HG02763 (cell line): Measurements from ENCODE around the gene ARHGEF7.
"Not testable (repeated sequence)": the region's sequence is repeated elsewhere in the genome, so short reads cannot be mapped to it uniquely, and the experiment has no call there.

Experiments
- ATAC-seq: cut with Tn5 transposase; IDR thresholded peaks from one replicate; pipeline ENCODE4 v1.9.1; 2021; ENCODE audit warnings: mild to moderate bottlenecking, moderate library complexity; ENCODE audit not compliant: unreplicated experiment

ARHGEF7 gene

DNA sequence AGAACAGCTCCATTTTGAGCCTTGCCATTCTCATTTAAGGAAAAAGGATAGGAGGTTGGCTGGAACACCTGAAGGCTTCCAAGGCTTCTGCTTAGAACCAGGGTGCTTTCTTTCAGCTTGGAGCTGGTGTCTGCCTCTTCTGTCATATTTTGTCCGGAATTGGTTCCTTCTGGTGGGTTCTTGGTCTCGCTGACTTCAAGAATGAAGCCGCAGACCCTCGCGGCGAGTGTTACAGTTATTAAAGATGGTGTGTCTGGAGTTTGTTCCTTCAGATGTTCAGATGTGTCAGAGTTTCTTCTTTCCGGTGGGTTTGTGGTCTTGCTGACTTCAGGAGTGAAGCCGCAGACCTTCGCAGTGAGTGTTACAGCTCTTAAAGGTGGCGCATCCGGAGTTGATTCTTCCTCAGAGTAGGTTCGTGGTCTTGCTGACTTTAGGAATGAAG, 74.0 kb downstream of the ARHGEF7 start:
- ATAC-seq = not testable (repeated sequence)

GRCh38 chr13:111189516-111189915, 74.4 kb downstream of the ARHGEF7 start:
- not testable (repeated sequence) for ATAC-seq

DNA sequence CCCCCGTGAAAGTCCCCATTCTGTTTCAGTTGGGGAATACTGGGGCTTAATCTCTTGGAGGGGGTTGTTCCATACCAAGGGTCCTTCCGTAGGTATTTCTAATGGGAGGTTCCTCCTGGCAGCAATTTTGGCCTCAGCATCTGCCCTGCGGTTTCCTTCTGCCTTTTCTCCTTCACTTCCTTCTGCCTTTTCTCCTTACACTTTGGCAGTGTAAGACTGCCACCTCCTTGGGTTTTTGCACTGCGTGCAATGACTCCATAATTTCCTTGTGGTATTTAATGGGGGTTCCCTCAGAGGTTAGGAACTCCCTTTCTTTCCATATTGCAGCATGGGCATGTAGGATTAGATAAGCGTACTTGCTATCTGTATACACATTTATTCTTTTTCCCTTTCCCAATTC, 78.1 kb downstream of the ARHGEF7 start:
- not testable (repeated sequence) for ATAC-seq

GRCh38 chr13:111194651-111195050, 79.5 kb downstream of the ARHGEF7 start:
- not testable (repeated sequence) for ATAC-seq

GRCh38 chr13:111198732-111199378, 83.7 kb downstream of the ARHGEF7 start:
- not testable (repeated sequence) for ATAC-seq

GRCh38 chr13:111201304-111201940, 86.3 kb downstream of the ARHGEF7 start:
- no peak for ATAC-seq

- ATAC-seq = no peak
Measured at GRCh38 chr13:111202156-111202621, 87.1 kb downstream of the ARHGEF7 start.

DNA sequence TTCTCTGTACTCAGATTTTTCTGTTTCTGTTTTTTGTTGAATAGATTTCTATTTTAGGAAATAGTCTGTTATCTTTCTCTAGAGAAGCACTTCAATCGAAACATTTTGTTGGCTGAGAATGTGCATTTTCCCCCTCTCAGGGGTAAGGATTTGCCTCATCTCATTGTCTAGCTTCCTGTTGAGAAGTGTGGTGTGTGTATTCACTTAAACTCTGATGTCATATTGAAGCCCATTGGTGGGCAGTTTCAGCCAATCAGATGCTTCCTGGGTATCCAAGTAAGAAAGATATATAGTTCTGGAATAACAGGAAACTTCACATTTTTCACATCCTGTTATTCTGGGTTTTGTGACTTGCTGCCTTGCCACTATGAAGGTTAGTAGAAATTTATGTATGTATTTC, 87.6 kb downstream of the ARHGEF7 start:
- no peak for ATAC-seq

- no peak for ATAC-seq
Measured at GRCh38 chr13:111203736-111204389, 88.8 kb downstream of the ARHGEF7 start.

GRCh38 chr13:111204438-111205177, 89.5 kb downstream of the ARHGEF7 start:
- no peak for ATAC-seq

- no peak for ATAC-seq
Measured at GRCh38 chr13:111206148-111206547, 91.0 kb downstream of the ARHGEF7 start.

DNA sequence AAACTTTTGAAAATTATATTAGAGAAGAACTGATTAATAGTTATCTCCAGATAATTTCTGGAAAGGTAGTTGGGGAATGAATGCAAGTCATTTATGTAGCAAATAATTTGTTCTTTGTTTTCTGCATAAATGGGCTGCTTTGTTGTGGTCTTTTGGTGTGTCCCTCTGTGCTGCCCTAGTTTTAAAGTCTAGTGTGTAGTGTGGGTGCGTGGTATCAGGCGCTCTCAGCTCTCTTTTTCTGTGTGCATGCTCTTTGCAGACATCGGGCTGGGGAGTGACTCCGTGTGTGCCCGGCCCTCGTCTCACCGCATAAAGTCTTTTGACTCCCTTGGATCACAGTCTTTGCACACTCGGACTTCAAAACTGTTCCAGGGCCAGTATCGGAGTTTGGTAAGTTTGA, 94.5 kb downstream of the ARHGEF7 start:
- ATAC-seq = no peak

- no peak for ATAC-seq
Measured at GRCh38 chr13:111210091-111210490, 95.0 kb downstream of the ARHGEF7 start.

DNA sequence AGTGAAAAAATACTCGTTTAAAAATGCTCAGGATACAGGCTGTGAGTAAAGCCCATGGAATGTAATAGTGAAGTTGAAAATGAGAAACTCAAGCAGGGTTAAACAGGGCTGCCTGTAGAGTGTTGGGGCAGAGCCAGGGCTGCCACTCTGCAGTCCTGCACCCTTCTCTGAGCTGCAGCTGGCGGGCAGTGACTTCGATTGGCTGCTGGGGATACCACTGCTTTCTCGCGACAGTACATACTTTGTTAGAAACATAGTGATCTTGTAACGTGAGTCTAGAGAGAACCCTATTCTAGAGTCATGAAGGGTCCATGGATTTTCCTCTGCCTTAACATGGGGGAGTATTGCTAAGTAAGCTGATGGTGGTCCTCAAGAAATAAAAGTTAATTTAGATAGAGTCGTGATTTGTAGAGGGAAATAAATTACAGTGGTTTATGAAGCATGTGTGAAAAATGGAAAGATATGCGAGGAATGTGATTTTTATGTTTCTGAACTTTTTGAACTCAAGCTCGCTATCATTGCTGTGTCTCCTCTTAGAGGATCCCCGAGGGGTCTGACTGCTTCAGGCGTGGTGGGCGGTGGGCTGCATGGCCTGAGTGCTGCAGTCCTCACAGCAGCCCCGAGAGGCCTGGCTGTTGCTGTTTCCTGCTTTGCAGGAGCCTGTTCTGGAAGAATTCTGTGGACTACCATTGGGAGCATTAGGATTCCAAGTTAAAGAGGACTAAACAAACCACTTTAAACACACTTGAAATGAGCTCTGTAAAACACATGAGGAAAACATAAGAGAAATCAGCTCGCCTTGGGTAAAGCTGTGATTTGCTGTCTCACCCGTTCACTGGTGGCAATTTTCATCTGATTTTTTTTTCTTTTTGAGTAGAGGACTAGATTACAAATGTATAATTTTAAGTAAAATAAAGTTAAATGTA, 95.7 kb downstream of the ARHGEF7 start:
- ATAC-seq = no peak

DNA sequence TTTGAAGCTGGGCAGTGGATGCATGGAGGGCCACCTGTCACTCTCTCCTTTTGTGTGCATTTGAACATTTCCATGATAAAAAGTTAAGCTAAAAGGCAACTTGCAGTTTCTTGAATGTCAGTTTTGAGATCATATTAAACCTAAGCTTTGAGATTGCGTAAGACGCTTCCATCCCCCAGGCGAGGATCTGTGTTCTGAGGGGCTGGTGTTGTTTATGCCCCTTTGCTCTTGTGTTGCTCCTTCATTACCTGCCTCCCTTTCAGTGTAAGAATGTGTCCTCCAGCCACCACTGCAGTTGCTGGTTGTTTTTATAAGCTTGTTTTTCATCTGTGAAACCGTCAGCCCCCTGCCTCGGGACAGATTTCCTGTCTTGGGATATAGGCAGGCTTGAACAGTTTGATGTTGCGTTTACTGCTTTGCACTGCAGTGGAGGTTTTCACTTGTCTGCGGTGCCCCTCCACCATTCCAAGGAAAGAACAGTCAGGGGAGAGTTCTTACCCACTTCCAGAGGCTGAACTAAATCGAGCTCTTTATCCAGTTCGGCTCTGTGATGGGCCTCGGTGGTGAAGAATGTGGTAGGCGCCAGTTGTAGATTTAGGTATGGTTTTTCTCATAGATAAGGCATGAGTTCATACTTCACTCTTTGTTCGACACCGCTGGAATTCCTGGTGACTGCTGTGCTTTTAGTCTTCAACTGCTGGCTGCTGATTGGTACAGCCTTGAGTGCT, 96.8 kb downstream of the ARHGEF7 start:
- ATAC-seq = no peak

GRCh38 chr13:111212517-111212873, 97.4 kb downstream of the ARHGEF7 start:
- ATAC-seq = no peak

DNA sequence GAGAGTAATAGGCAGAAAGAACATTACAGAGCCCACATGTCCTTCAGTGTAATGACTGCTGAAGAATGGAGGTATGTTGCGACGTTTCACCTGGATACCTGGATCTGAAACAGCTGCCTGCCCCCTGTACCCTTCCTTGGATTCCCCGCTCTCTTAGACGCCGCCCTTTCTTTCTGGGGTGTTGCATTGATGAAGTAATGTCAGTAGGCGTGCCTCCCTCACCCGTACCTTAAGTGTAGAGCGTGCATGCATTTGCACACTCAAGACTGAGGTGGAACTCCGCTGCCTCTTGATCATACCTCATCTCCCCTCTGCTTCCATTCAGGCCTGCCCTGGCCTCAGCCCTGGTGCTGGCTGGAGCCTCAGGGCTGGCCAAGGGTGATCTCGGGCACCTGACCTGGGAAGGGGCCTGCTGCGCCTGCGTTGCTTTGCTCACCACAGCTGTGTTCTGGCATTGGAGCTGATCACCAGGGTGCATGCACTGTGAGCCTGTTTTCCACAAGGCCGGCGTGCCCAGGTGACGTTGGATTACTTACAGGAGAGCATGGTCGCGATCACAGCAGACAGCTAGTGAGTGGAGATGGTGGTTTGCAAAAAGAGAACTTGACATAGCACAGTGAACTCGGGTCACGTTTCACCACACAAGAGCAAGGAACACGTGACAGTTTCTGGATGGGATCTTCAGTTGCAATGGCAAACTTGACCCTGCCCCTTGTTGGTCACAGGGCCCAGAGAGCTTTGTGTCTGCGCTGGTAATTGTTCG, 99.0 kb downstream of the ARHGEF7 start:
- ATAC-seq = no peak

GRCh38 chr13:111215081-111216047, 100.3 kb downstream of the ARHGEF7 start:
- ATAC-seq = no peak
